Measurements from ENCODE around the gene PANX1. TPM values are rescaled to one million over a fixed set of nuclear protein-coding genes. Genes with fewer than 3 reads are reported as not detected.

The PANX1 gene
- polyA plus RNA-seq (2012; rRNA removed) = 11.1 and 16.9 TPM in 2 replicates
- 13.9 and 14.8 TPM in 2 replicates for polyA plus RNA-seq (2012; cell fraction: cytosol; rRNA removed)
- polyA plus RNA-seq (2012; cell fraction: nucleus; rRNA removed) = 4.2 and 9.0 TPM in 2 replicates

GRCh38 chr11:94128746-94129511 lies at the start of gene PANX1:
TSS of gene PANX1 (plus strand) at chr11:94128841. CDS start at chr11:94129313, 472 bp downstream.
- H3K36me3 ChIP-seq (replicated peaks in 1 of 2; ENCODE audit: control insufficient read depth in 1 of 2, insufficient read depth in 2 of 2, low read length in 1 of 2) = no peaks in the 10 kb centered on the region
- peak; percentile 90 for DNase-seq
- peak within 1 kb of the TSS; percentile 85 for H3K4me2 ChIP-seq
- peaks cover 20% of the 10 kb centered on the region; the same call in 1 of the 2 replicates for H4K20me1 ChIP-seq (ENCODE audit: insufficient read depth)
- peak within 1 kb of the TSS; percentile 89 to 95 for H3K27ac ChIP-seq (ENCODE audit: low read depth in 2 of 2, low read length in 1 of 2)
- H3K4me3 ChIP-seq (ENCODE audit: low read depth in 2 of 2, low read length in 1 of 2) = peak within 1 kb of the TSS; percentile 69 to 74
- H3F3A ChIP-seq (replicated peaks; ENCODE audit: insufficient read depth) = peaks cover 6% of the 10 kb centered on the region
- H3K9me3 ChIP-seq = no peaks in the 10 kb centered on the region
- H3K79me2 ChIP-seq (ENCODE audit: insufficient read depth) = peaks cover 60% of the 10 kb centered on the region
- CTCF ChIA-PET = interaction anchor here (0.7 to 2.8 kb wide), 6 partner anchors 57 to 376 kb away, joined by 3 to 12 read pairs (median 4); no protein-coding TSS in a partner anchor
- H3K9me2 ChIP-seq = no peaks in the 10 kb centered on the region
- peak within 1 kb of the TSS; percentile 91 for H2AFZ ChIP-seq (ENCODE audit: low read depth)
- peaks cover 42 to 45% of the 10 kb centered on the region in 2 experiments for H3K4me1 ChIP-seq (ENCODE audit: control insufficient read depth in 1 of 2, insufficient read depth in 2 of 2, low read depth in 1 of 2, low read length in 1 of 2)
- 0% methylated on average over 1 of the region's 92 CpGs for whole genome bisulfite sequencing (ENCODE audit: low lambda C conversion rate)
- H3K9ac ChIP-seq = peak within 1 kb of the TSS; percentile 91
- no peaks in the 10 kb centered on the region for H3K27me3 ChIP-seq (ENCODE audit: insufficient read depth)
- POLR2A ChIA-PET = interaction anchor here (0.6 to 1.6 kb wide), 10 partner anchors 13 to 387 kb away, joined by 3 to 7 read pairs (median 4); partner anchors contain the start of genes C11orf54, MED17, TAF1D and VSTM5
- 0 out of 2 replicates have a peak, but pooled peaks have one; percentile 49 for TF ChIP-seq TEAD4 (IDR thresholded peaks at IDR 0.05; ENCODE audit: borderline replicate concordance, insufficient read depth)
- peak; percentile 91; the same call in 1 of the 2 replicates for TF ChIP-seq SIN3A (IDR thresholded peaks at IDR 0.05; ENCODE audit: borderline replicate concordance, low read depth, low read length)
- peak; percentile 11 for TF ChIP-seq MAX (IDR thresholded peaks at IDR 0.05; ENCODE audit: low read depth)
- peak; percentile 44 for TF ChIP-seq NRF1 (IDR thresholded peaks at IDR 0.05; ENCODE audit: low read depth, low read length)
- TF ChIP-seq FOXJ3 (CRISPR knock-in tag; IDR thresholded peaks at IDR 0.05) = no peak
- peak; percentile 82 for TF ChIP-seq USF1 (IDR thresholded peaks at IDR 0.05; ENCODE audit: borderline replicate concordance, low read depth)
- TF ChIP-seq CTCF (IDR thresholded peaks at IDR 0.05) = no peak
- TF ChIP-seq CHD2 (IDR thresholded peaks at IDR 0.05; ENCODE audit: low read length, partially characterized antibody) = no peak
- peak; percentile 70 for TF ChIP-seq TAF1 (IDR thresholded peaks at IDR 0.05; ENCODE audit: borderline replicate concordance, low read depth, low read length)
- TF ChIP-seq IRF3 (IDR thresholded peaks at IDR 0.05; ENCODE audit: low read depth, low read length) = no peak
- 0 out of 4 replicates have a peak, but pooled peaks of 1 of the 2 experiments have one; percentile 25 for TF ChIP-seq EP300 (IDR thresholded peaks at IDR 0.05; ENCODE audit: borderline replicate concordance in 1 of 2, low read depth in 1 of 2, low read length in 1 of 2)
- peak; percentile 89 for TF ChIP-seq MXI1 (IDR thresholded peaks at IDR 0.05; ENCODE audit: low read depth, low read length)
- peak; percentile 22; the same call in 1 of the 2 replicates for TF ChIP-seq RFX5 (IDR thresholded peaks at IDR 0.05; ENCODE audit: low read length)
- TF ChIP-seq SMC3 (IDR thresholded peaks at IDR 0.05; ENCODE audit: low read depth, low read length) = 0 out of 2 replicates have a peak, but pooled peaks have one; percentile 2
- TF ChIP-seq ELF1 (IDR thresholded peaks at IDR 0.05) = peak; percentile 83
- TF ChIP-seq RXRA (IDR thresholded peaks at IDR 0.05; ENCODE audit: borderline replicate concordance, low read depth) = no peak
- no peak for TF ChIP-seq JUND (IDR thresholded peaks at IDR 0.05)
- 0 out of 2 replicates have a peak, but pooled peaks have one; percentile 5 for TF ChIP-seq TCF12 (IDR thresholded peaks at IDR 0.05)
- peak; percentile 33 for TF ChIP-seq PBX3 (IDR thresholded peaks at IDR 0.05)
- peak; percentile 73 for TF ChIP-seq GABPA (IDR thresholded peaks at IDR 0.05; ENCODE audit: low read depth)
- TF ChIP-seq USF2 (IDR thresholded peaks at IDR 0.05; ENCODE audit: borderline replicate concordance, low read depth, low read length) = 0 out of 2 replicates have a peak, but pooled peaks have one; percentile 17
- no peak for TF ChIP-seq RCOR1 (IDR thresholded peaks at IDR 0.05; ENCODE audit: low read length)
- no peak for TF ChIP-seq GATA2 (CRISPR knock-in tag; IDR thresholded peaks at IDR 0.05)
- TF ChIP-seq EZH2phosphoT487 (IDR thresholded peaks at IDR 0.05; ENCODE audit: borderline replicate concordance, low read depth) = no peak
- TF ChIP-seq POLR2AphosphoS5 (IDR thresholded peaks at IDR 0.05; ENCODE audit: low read depth, low read length) = peak; percentile 66
